GM19324 (cell line): Measurements from ENCODE around the gene SPPL2C.

Experiments
- ATAC-seq: cut with Tn5 transposase; IDR thresholded peaks from one replicate; pipeline ENCODE4 v1.9.1; 2021; ENCODE audit warnings: mild to moderate bottlenecking, moderate library complexity; ENCODE audit not compliant: unreplicated experiment, low FRiP score

The SPPL2C gene, protein sequence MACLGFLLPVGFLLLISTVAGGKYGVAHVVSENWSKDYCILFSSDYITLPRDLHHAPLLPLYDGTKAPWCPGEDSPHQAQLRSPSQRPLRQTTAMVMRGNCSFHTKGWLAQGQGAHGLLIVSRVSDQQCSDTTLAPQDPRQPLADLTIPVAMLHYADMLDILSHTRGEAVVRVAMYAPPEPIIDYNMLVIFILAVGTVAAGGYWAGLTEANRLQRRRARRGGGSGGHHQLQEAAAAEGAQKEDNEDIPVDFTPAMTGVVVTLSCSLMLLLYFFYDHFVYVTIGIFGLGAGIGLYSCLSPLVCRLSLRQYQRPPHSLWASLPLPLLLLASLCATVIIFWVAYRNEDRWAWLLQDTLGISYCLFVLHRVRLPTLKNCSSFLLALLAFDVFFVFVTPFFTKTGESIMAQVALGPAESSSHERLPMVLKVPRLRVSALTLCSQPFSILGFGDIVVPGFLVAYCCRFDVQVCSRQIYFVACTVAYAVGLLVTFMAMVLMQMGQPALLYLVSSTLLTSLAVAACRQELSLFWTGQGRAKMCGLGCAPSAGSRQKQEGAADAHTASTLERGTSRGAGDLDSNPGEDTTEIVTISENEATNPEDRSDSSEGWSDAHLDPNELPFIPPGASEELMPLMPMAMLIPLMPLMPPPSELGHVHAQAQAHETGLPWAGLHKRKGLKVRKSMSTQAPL

DNA sequence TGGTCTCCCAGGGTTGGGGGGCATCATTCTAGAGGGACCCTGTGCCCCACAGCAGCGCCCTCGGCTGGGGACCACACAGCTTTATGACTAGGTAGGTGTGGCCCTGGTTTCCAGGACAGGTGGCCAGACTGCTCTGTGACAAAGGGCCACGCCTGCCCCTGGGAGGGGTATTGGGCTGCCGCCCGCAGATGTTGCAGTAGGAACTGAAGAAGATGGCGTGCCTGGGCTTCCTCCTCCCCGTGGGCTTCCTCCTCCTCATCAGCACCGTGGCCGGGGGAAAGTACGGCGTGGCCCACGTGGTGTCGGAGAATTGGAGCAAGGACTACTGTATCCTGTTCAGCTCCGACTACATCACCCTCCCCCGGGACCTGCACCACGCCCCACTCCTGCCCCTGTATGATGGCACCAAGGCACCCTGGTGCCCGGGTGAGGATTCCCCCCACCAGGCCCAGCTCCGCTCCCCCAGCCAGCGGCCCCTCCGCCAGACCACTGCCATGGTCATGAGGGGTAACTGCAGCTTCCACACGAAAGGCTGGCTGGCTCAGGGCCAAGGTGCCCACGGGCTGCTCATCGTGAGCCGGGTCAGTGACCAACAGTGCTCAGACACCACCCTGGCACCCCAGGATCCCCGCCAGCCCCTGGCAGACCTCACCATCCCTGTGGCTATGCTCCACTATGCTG lies at the start of gene SPPL2C:
SPPL2C (plus strand) TSS at position 187 of the 681 bp plus-strand sequence; CDS start at position 213, 26 bp downstream.
- ATAC-seq, result no peak

DNA sequence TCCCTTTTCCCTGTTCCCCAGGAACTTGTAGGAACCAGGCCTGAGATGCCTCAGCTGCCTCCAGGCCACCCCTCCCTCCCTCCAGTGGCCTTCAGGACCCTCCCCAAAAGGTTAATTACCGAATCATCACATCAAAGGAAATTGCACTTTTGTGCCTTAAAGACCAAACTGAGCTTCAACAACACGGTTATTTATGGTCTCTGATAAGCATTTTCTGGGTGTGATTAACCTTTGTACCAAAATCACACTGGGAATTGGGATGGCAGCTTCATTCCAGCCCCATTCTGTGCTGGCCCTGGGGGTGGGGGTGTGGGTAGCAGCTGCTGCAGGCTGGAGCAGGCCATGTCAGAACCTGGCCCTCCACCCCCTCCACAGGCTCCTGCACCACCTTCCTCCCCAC lies 43.9 kb upstream of the SPPL2C start:
- ATAC-seq, result no peak

DNA sequence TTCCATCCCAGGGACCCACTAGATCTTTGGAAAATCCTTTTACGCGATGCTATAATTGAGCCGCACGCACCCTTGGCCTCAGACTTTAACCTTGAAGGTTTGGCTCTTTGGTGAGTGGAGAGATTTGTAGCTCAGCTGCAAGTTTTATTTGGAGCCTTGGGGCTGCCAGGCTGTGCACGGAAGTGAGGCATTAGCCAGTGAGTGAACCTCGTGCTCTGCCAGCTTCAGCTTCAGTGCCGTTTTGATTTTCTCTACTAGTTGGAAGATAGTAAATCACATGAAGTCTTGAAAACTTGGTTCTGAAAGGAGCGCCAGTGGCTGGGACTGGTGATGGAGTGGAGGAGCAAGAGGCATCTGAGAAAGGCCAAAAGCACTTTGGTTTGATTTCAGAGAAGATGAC lies 43.3 kb upstream of the SPPL2C start:
- ATAC-seq, result no peak

DNA sequence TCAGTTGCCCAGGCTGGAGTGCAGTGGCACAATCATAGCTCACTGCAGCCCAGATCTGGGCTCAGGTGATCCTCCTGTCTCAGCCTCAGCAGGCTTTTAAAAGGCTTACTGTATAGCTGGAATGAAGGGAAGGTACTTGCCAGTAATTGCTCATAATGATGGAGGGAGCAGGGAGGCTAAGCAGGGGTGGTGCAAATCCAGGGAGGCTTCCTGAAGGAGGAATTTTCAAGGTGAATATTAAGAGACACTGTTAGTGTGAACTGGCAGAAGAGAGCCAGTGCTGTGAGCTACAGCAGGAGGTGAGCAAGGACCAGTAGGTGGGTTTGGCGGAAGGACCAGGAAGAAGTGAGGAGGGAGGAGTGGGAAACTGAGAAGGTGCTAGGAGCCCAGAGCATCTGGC lies 35.8 kb upstream of the SPPL2C start:
- no peak for ATAC-seq

DNA sequence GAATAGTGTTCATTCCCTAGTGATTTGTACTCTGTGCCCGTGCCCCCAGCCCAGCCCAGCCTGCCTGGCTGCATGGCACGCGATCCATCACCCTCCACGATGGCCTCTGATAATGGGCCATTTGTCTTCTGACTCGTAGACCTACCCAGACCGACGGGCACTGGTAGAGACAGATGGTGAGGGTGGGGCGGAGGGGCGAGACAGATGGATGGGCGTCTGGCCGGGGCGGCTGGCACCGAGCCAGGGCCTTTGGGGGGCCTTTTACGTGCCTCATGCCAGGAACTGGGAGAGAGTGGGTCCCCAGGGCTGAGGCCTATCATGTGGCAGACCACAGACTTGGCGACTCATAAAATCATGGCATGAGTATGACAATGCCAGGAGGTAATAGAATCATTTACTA lies 35.2 kb upstream of the SPPL2C start:
- no peak for ATAC-seq

DNA sequence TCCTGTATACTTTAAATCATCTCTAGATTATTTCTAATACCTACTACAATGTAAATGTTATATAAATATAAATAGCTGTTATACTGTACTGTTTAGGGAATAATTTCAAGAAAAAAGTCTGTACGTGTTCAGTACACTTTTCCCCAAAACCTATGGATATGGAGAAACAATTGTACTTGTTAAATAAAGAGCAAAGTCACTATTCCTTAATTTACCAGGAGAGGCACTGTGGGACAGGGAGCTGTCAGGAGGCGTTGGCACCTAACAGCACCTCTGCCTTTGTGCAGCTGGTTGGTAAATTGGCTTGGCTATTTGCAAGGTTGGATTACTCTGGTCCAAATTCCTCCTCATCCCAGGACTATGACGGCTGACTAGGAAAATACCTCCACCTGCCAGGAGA lies 32.6 kb upstream of the SPPL2C start:
- ATAC-seq, result no peak

DNA sequence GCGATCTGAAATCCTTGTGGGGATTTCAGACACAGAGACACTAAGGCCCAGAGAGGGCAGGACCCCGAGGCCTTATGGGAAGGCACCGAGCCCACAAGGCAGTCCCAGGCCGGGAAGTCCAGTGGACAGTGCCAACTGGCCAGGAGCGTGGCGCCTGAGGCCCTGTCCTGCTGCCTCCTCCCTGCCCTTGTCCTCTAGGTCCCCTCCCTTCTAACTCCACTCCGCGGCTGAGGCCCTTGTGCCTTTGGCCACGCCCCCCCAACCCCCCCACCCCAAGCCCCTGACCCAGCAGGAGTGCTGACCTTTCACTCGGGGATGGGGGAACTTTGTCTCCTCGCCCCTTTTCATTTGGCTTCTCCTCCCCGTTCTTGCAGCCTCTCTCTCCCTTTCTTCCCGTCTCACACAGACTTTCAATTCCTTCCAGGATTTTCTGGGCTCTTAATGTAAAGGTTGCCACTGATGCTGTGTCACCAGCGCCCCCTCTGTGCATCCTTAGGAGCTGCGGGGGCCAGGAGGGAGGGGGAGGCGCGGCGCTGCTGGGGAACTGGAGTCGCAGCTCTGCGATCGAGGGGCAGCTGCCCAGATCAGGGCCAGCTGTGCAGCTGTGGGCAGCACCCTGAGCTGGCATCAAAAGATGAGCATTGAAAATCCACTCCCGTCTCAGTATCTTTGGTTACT lies 31.5 kb upstream of the SPPL2C start:
- ATAC-seq, result no peak

DNA sequence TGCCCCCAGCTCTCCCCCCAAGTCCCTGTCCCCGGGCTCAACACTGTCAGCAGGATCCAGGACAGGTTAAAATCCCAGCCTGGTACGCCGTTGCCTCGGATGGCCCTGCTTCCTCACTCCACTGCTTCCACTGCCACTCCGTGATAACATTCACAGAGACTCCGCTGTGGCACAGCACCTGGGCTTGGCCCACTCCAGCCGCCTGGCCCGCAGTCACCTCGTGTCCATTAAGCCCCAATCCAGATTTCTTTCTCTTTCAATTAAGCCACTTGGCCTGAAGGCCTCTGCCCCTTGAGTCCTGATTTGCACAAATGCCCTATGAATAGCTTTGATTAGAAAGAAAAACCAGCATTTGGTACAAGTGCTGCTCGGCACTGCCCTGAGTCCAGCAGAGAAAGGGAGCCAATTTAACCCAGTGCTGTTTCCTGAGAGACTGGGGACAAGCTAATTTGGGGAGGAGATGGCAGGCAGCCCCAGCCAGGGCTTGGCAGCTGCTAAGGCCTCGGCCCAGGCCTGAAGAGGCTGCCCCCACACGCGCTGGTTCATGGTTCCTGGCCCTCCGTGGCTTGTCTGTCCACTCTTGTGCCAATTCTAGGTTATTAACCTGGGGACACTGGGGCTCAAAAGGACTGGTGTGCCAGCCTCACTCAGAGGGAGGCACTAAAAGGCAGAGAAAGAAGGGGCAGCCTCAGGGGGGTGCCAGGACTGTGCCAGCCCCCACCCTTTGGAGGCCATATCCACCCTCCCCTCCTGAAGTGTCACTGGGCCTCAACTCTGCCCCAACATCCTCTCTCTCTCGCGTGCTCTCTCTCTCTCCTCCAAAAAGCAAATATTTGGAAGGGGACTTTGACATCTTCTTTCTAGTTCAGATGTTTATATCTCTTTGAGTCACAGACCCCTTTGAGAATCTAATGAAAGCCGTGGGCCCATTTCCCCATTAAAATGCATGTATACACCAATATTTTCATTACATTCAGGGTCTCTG lies 29.8 kb upstream of the SPPL2C start:
- no peak for ATAC-seq

DNA sequence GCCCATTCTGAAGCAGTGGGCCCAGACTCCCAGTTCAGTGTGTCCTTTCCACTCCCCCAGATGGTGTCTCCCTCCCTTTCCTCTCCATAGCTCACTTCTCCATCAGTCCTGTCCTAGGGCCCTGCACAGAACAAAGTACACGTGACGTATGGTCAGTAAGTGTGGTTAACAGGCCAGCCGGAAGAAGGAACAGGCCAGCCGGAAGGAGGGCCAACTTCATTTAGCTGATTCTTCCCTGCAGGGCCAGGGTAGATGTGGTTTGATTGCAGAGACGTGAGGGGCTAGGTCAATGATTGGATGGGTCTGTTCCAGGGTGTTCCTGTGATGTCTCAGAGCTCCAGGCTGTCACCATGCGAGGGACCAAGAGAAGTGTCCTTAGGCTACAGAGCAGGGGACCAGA lies 28.9 kb upstream of the SPPL2C start:
- no peak for ATAC-seq

DNA sequence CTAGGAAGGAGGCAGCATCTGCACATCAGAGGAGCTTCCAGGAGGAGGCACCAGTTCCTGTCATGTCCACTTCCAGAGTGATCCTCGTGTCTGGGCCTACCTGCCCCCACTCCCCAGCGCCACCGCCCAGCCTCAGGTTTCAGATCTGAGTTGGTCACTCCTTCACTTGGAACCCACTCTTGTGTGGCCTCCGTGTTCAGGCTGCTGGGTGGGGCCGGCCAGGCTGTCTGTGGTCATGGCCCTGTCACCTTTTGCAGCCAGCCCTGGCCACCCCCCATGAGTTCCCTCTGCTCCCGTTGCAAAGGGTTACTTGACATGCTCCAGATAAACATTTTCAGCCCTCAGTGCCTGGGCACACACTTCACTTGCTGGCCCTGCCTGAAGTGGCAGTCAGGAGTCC lies 26.6 kb upstream of the SPPL2C start:
- no peak for ATAC-seq

DNA sequence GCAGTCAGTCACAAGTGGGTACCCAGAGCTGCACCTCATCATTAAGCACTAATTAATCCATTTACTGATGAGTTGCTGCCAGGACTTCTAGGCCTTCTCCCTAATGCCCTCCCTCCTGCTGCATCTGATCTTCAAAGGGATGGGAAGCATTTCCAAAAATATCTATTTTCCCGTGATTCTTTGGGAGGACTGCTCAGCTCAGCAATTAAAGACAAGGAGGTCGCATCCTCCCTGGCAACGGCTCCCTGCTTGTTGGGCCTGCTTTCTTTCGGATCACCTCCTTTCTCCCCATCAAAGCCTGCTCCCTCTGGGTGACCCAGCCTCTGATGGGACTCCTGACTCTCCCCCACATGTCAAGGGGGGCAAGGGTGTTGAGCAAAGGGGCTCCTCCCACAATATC lies 26.0 kb upstream of the SPPL2C start:
- no peak for ATAC-seq

DNA sequence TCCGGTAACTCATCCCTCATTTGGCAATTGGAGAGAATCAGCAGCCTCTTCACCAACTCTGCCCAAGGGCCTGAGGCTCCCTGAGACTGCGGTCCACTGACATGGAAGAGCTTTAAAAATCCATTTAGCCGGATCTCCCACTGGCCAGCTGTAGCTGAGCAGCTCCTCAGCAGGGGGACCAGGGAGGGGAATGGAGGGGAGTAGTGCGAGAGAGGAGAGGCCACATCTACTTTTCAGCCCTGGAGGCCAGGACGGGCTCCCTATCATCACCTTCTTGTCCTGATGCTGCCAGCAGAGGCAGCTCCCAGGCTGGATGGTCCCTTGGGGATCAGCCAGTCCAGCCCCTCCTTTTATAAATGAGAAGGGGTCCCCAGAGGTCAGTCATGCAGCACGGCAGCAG lies 25.0 kb upstream of the SPPL2C start:
- ATAC-seq, result no peak

DNA sequence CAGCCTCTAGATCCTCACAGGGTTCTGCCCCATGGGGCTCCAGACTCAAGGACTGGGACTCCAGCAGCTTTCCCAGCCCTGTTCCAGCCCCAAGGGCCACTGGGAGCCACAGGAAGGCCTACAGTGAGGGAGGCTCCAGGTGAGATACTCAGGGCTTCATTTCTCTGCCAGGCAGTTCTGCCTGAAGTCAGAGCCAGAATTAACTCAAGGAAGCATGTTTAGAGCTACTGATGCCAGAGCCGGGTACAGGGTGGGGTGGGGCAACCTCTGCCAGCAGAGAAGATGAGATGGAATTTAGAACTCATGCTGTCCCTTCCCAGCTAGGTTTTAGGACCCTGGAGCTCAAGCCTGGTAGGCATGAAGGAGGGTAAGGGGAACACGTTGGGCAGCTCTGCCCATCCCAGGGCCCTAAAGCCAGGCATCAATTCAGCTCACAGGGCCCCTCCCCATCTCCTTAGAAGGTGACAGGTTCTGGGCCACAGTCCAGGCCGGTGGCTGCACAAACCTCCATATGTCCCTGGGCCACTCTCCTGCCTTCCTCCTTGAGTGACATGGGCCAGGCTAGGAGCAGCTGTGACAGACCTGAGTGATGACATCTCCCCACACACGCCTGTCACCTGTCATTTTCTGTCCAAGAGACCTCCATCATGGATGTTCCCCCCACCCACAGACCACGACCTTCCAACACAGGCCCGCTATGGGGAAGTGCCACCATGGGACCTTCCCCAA lies 24.5 kb upstream of the SPPL2C start:
- no peak for ATAC-seq

DNA sequence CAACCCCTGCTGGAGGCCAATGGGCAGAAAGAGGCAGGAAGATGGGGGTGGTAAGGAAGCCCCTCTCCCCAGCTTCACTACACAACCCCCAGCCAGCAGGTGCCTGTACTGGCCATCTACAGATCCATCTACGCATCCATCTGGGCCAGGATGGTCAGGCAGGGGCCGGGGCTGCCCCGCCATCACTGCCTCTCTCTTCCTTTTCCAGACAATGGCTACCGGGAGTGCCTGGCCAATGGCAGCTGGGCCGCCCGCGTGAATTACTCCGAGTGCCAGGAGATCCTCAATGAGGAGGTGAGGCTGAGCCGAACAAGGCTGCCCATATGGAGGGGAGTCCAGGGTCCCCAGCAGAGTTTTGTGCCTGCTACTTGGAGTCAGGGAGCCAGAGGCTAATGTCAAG lies 23.5 kb upstream of the SPPL2C start:
- ATAC-seq, result no peak

DNA sequence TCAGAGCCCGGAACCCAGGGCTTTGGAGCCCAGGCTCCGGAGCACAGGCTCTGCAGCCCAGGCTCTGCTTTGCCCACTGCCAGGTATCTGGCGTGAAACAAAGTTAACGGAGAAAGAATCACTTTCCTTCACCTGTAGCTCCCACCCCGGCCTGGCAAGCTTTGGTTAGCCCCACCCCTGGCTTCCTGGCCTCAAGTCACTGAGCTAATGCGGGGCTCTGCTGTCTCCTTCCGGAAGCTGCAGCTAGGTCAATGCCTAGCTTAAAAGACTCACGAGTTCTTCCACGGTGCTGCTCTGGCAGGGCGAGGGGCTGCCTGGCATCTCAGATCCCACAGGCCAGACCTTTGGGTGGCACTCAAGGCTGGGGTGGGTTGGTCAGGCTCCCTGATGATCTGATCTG lies 21.1 kb upstream of the SPPL2C start:
- ATAC-seq, result no peak

DNA sequence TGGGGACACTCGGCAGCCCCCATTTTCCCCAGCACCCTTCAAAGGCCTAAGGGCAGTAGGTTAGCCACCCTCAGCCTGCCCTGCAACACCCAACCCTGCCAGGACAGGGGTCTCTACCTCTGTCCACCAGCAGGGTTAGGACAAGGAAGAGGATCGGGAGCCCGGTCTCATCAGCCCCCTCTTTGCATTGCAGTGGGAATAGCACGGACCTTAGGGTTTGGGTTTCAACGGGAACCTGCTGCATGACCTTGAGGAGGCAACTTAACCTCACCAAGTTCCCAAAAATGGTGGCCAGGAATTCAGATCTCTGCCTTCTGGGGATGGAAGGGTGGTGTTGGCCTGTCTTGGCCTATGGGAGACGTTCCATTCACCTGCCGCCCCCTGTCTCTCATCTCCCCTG lies 20.2 kb upstream of the SPPL2C start:
- no peak for ATAC-seq

DNA sequence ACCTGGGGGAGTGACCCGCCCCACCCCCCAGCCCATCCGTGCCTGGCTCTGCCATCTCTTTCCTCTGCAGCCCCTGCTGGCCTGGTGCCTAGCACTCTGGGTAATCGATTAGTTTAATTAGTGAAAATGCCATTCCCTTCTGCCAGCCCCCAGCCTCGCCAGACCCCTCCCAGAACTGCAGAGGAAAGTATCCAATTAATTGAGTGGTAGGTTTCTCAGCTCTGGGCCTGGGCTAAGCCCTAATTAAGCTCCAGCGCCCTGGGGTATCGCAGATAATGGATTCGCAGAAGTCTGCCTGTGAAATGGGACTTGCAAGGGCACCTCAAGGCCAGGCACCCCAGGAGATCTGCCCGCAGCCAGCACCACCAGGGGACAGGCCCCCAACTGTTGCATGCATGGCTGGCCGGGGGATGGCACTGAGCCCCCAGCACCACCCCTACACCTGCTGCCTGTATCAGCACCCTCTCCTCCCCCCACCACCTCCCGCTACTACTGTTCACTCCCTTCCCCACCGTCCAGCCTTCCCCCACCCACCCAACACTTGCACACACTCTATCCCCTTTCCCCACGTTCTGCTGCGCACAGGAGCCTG lies 19.7 kb upstream of the SPPL2C start:
- ATAC-seq, result no peak

DNA sequence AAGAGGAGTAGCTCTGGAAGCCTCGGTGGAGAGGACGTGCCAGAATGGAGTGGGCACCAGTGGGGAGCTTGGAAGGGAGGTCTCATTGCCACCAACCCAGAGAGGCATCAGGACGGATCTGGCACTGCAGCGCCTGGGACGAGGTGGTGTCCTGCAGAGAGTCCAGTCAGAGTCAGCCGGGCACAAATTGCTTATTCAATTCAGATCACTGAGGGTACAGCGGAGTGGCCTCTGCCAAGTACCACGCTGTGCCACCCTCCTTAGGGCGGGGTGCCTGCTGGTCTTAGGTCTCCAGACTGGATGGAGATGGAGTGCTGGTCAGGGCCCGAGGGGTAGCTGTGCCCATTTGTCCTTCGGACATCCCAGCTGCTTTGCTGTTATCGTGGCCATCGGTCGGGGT lies 18.9 kb upstream of the SPPL2C start:
- ATAC-seq, result no peak
